HepG2 (cell line): ENCODE results near the gene CCDC120. TPM values are rescaled to one million over a fixed set of nuclear protein-coding genes. Genes with fewer than 3 reads are reported as not detected.

Experiments
- IKZF4 ChIP-seq: sonication (generic); formaldehyde crosslinking; IDR thresholded peaks from 2 replicates; pipeline ENCODE4 v1.5.1; 2020; ENCODE audit warnings: borderline replicate concordance, mild to moderate bottlenecking, low read depth, missing genetic modification reagents; ENCODE audit errors: not compliant biosample characterization
- NAIF1 ChIP-seq: sonication (generic); formaldehyde crosslinking; IDR thresholded peaks from 2 replicates; pipeline ENCODE4 v1.5.0; 2020; ENCODE audit warnings: mild to moderate bottlenecking, missing genetic modification reagents, borderline replicate concordance
- NKX3-1 ChIP-seq: sonication (generic); formaldehyde crosslinking; IDR thresholded peaks from 2 replicates; pipeline ENCODE4 v1.5.0; 2020; ENCODE audit warnings: missing genetic modification reagents
- SIN3B ChIP-seq: fragments of 150-350 bp; IDR thresholded peaks from 2 replicates; pipeline ENCODE4 v1.6.1; 2014; ENCODE audit warnings: low read length
- STAG1 ChIP-seq: sonication (generic); formaldehyde crosslinking; IDR thresholded peaks from 2 replicates; pipeline ENCODE4 v1.4.0; 2020; ENCODE audit warnings: missing genetic modification reagents
- SYNCRIP ChIP-seq: fragments of 200-400 bp; formaldehyde crosslinking; IDR thresholded peaks from 2 replicates; pipeline ENCODE4 v1.6.1; 2018; ENCODE audit warnings: mild to moderate bottlenecking, low read depth, low read length; ENCODE audit not compliant: insufficient read depth
- ZC3H13 ChIP-seq: sonication (generic); formaldehyde crosslinking; IDR thresholded peaks from 2 replicates; pipeline ENCODE4 v1.8.1; 2023; ENCODE audit warnings: mild to moderate bottlenecking, missing genetic modification reagents, moderate library complexity
- ZNF367 ChIP-seq: sonication (generic); formaldehyde crosslinking; IDR thresholded peaks from 2 replicates; pipeline ENCODE4 v1.4.0; 2020; ENCODE audit warnings: missing genetic modification reagents, borderline replicate concordance
- ZNF562 ChIP-seq: sonication (generic); formaldehyde crosslinking; IDR thresholded peaks from 2 replicates; pipeline ENCODE4 v1.8.0; 2022; ENCODE audit warnings: missing genetic modification reagents, borderline replicate concordance
- ZNF772 ChIP-seq: sonication (generic); formaldehyde crosslinking; IDR thresholded peaks from 2 replicates; pipeline ENCODE4 v1.5.0; 2020; ENCODE audit warnings: mild to moderate bottlenecking, missing genetic modification reagents
- ZNF790 ChIP-seq: sonication (generic); formaldehyde crosslinking; IDR thresholded peaks from 2 replicates; pipeline ENCODE4 v1.8.0; 2022; ENCODE audit warnings: missing genetic modification reagents, mild to moderate bottlenecking, borderline replicate concordance
- polyA plus RNA-seq, 8 experiments: library from polyadenylated mRNA; depleted of rRNA in 3 of 8; stranded (reverse) in 7 of 8; unstranded in 1 of 8; fragments of >200 nt; fragmentation: Illumina TruSeq in 4 of 8; extraction: Trizol in 4 of 8; gene quantifications; 2 replicates each; pipeline versions ENCODE4 v1.2.1 to v1.2.3, GENCODE V29; 2011 to 2016; ENCODE audit warnings: low read depth in 4 of 8, missing spikeins in 1 of 8, mixed read lengths in 1 of 8; ENCODE audit not compliant: insufficient read depth in 1 of 8
- total RNA-seq, 5 experiments: library from RNA; depleted of rRNA; stranded (reverse); fragments of >200 nt; fragmentation: Illumina TruSeq; extraction: Trizol; gene quantifications; 2 replicates each; pipeline ENCODE4 v1.2.3, GENCODE V29; 2016; ENCODE audit warnings: low read depth in 1 of 5
- TF ChIP-seq, protein P1 (sequence below), 2 experiments: sonication (generic) in 1 of 2; formaldehyde crosslinking in 1 of 2; IDR thresholded peaks; 2 replicates each; pipeline versions ENCODE4 v1.4.0 to v1.6.1; 2018 to 2020; ENCODE audit warnings: missing genetic modification reagents in 2 of 2, borderline replicate concordance in 1 of 2, low read depth in 1 of 2, mild to moderate bottlenecking in 1 of 2, missing biosample characterization in 1 of 2
- TF ChIP-seq, protein P2 (sequence below): sonication (generic); formaldehyde crosslinking; IDR thresholded peaks from 2 replicates; pipeline ENCODE4 v1.5.0; 2020; ENCODE audit warnings: missing genetic modification reagents
- TF ChIP-seq, protein P3 (sequence below): sonication (generic); formaldehyde crosslinking; IDR thresholded peaks from 2 replicates; pipeline ENCODE4 v1.4.0; 2020; ENCODE audit warnings: mild to moderate bottlenecking, missing genetic modification reagents
- TF ChIP-seq, protein P4 (sequence below): IDR thresholded peaks from 2 replicates; pipeline ENCODE4 v1.6.1; 2016; ENCODE audit warnings: mild to moderate bottlenecking
- TF ChIP-seq, protein P5 (sequence below): sonication (generic); formaldehyde crosslinking; IDR thresholded peaks from 2 replicates; pipeline ENCODE4 v1.5.0; 2020; ENCODE audit warnings: mild to moderate bottlenecking, missing genetic modification reagents
- TF ChIP-seq, protein P6 (sequence below): IDR thresholded peaks from 2 replicates; pipeline ENCODE4 v1.6.1; 2016; ENCODE audit warnings: missing genetic modification reagents, missing compliant biosample characterization
- TF ChIP-seq, protein P7 (sequence below): IDR thresholded peaks from 2 replicates; pipeline ENCODE4 v1.6.1; 2012; ENCODE audit warnings: low read depth, low read length, improper control_type of control experiment

CCDC120 gene
- total and polyA plus RNA-seq, 2 of the 13 experiments (the other 11 are each of a cell fraction or from before 2014, with no cell fraction given): 0.89 to 3.2 TPM

DNA sequence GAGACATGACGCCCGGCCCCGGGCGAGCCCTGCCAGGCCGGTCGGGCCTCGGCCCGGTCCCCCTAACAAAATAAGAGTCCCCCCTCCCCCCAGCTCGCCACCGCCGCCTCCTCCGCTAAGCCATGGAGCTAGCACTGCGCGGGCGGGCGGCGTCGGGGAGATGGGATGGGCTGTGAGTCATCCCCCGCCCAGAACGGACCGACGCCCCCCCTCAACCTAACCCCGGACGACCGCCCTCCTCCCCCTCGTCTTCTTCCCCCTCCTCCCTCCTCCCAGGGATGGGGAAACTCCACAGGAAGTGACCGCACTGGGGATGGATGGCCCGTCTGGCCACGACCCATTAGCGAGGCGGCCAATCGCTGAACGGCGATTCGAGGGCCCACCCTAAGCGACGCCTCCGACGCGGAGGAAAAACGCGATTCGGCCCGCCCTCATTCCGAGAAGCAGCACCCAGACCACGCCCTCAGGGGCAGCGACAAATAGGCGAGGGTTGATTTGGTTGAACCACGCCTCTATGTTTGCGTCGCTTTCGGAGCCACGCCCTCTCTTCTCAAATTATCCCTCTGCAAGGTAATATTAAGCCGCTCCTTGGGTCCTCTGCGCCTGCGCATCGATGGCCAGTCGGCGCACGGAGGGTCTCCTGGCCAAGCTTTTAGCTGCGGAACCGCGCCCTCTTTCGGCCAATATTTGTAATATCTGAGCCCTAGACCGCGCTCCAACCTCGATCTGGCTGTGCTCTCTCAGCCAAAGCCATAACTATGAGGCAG is 15.4 kb upstream of the CCDC120 start, which contains the start of gene TFE3 (continued):
- no peak for TF ChIP-seq SYNCRIP
- TF ChIP-seq, protein P1, sequence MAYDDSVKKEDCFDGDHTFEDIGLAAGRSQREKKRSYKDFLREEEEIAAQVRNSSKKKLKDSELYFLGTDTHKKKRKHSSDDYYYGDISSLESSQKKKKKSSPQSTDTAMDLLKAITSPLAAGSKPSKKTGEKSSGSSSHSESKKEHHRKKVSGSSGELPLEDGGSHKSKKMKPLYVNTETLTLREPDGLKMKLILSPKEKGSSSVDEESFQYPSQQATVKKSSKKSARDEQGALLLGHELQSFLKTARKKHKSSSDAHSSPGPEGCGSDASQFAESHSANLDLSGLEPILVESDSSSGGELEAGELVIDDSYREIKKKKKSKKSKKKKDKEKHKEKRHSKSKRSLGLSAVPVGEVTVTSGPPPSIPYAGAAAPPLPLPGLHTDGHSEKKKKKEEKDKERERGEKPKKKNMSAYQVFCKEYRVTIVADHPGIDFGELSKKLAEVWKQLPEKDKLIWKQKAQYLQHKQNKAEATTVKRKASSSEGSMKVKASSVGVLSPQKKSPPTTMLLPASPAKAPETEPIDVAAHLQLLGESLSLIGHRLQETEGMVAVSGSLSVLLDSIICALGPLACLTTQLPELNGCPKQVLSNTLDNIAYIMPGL (CRISPR knock-in tag; IDR thresholded peaks at IDR 0.05; ENCODE audit: borderline replicate concordance in 1 of 2, low read depth in 1 of 2): peak; percentile 39 to 48; a peak in 1 of 4 replicates
- peak; percentile 58 for TF ChIP-seq STAG1 (CRISPR knock-in tag)
- TF ChIP-seq, protein P2, sequence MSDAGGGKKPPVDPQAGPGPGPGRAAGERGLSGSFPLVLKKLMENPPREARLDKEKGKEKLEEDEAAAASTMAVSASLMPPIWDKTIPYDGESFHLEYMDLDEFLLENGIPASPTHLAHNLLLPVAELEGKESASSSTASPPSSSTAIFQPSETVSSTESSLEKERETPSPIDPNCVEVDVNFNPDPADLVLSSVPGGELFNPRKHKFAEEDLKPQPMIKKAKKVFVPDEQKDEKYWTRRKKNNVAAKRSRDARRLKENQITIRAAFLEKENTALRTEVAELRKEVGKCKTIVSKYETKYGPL (CRISPR knock-in tag): no peak
- no peak for TF ChIP-seq SIN3B
- TF ChIP-seq NAIF1: no peak
- TF ChIP-seq, protein P3, sequence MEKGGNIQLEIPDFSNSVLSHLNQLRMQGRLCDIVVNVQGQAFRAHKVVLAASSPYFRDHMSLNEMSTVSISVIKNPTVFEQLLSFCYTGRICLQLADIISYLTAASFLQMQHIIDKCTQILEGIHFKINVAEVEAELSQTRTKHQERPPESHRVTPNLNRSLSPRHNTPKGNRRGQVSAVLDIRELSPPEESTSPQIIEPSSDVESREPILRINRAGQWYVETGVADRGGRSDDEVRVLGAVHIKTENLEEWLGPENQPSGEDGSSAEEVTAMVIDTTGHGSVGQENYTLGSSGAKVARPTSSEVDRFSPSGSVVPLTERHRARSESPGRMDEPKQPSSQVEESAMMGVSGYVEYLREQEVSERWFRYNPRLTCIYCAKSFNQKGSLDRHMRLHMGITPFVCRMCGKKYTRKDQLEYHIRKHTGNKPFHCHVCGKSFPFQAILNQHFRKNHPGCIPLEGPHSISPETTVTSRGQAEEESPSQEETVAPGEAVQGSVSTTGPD: no peak
- TF ChIP-seq ZNF772 (CRISPR knock-in tag): no peak
- TF ChIP-seq, protein P4, sequence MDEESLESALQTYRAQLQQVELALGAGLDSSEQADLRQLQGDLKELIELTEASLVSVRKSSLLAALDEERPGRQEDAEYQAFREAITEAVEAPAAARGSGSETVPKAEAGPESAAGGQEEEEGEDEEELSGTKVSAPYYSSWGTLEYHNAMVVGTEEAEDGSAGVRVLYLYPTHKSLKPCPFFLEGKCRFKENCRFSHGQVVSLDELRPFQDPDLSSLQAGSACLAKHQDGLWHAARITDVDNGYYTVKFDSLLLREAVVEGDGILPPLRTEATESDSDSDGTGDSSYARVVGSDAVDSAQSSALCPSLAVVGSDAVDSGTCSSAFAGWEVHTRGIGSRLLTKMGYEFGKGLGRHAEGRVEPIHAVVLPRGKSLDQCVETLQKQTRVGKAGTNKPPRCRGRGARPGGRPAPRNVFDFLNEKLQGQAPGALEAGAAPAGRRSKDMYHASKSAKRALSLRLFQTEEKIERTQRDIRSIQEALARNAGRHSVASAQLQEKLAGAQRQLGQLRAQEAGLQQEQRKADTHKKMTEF: no peak
- TF ChIP-seq NKX3-1 (CRISPR knock-in tag): no peak
- no peak for TF ChIP-seq ZNF562 (CRISPR knock-in tag)
- TF ChIP-seq, protein P5, sequence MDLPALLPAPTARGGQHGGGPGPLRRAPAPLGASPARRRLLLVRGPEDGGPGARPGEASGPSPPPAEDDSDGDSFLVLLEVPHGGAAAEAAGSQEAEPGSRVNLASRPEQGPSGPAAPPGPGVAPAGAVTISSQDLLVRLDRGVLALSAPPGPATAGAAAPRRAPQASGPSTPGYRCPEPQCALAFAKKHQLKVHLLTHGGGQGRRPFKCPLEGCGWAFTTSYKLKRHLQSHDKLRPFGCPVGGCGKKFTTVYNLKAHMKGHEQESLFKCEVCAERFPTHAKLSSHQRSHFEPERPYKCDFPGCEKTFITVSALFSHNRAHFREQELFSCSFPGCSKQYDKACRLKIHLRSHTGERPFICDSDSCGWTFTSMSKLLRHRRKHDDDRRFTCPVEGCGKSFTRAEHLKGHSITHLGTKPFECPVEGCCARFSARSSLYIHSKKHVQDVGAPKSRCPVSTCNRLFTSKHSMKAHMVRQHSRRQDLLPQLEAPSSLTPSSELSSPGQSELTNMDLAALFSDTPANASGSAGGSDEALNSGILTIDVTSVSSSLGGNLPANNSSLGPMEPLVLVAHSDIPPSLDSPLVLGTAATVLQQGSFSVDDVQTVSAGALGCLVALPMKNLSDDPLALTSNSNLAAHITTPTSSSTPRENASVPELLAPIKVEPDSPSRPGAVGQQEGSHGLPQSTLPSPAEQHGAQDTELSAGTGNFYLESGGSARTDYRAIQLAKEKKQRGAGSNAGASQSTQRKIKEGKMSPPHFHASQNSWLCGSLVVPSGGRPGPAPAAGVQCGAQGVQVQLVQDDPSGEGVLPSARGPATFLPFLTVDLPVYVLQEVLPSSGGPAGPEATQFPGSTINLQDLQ (CRISPR knock-in tag): no peak
- TF ChIP-seq, protein P6, sequence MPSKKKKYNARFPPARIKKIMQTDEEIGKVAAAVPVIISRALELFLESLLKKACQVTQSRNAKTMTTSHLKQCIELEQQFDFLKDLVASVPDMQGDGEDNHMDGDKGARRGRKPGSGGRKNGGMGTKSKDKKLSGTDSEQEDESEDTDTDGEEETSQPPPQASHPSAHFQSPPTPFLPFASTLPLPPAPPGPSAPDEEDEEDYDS: peak; percentile 73
- TF ChIP-seq IKZF4 (CRISPR knock-in tag): no peak
- no peak for TF ChIP-seq ZC3H13 (CRISPR knock-in tag)
- no peak for TF ChIP-seq ZNF367 (CRISPR knock-in tag)
- TF ChIP-seq ZNF790 (CRISPR knock-in tag): no peak
- TF ChIP-seq, protein P7, sequence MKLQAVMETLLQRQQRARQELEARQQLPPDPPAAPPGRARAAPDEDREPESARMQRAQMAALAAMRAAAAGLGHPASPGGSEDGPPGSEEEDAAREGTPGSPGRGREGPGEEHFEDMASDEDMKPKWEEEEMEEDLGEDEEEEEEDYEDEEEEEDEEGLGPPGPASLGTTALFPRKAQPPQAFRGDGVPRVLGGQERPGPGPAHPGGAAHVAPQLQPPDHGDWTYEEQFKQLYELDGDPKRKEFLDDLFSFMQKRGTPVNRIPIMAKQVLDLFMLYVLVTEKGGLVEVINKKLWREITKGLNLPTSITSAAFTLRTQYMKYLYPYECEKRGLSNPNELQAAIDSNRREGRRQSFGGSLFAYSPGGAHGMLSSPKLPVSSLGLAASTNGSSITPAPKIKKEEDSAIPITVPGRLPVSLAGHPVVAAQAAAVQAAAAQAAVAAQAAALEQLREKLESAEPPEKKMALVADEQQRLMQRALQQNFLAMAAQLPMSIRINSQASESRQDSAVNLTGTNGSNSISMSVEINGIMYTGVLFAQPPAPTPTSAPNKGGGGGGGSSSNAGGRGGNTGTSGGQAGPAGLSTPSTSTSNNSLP: peak; percentile 91
